T-helper 2 cell treated with Interferon-gamma antibody and Interleukin-4, amounts not matched to agents 100 ng/mL and 5 ng/mL, for 36 hours (primary cell): Measurements from ENCODE around the gene LY86. TPM values are rescaled to one million over a fixed set of nuclear protein-coding genes. Genes with fewer than 3 reads are reported as not detected.
"Not testable (repeated sequence)": the region's sequence is repeated elsewhere in the genome, so short reads cannot be mapped to it uniquely, and the experiment has no call there.

ENCODE experiments used
- intact Hi-C: fragments of 100-400 bp; cut with micrococcal nuclease; formaldehyde crosslinking; loops from one replicate; pipeline ENCODE4 v1.15.1; 2023
- total RNA-seq: library from RNA; stranded (reverse); gene quantifications from 2 replicates; pipeline ENCODE4 v1.2.3, GENCODE V29; 2022

Gene LY86
- total RNA-seq, 1 donor from 2014 or later = 4.6 TPM

- intact Hi-C loops = no loop called here
Measured at GRCh38 chr6:6595952-6596351, 7.4 kb downstream of the LY86 start.

DNA sequence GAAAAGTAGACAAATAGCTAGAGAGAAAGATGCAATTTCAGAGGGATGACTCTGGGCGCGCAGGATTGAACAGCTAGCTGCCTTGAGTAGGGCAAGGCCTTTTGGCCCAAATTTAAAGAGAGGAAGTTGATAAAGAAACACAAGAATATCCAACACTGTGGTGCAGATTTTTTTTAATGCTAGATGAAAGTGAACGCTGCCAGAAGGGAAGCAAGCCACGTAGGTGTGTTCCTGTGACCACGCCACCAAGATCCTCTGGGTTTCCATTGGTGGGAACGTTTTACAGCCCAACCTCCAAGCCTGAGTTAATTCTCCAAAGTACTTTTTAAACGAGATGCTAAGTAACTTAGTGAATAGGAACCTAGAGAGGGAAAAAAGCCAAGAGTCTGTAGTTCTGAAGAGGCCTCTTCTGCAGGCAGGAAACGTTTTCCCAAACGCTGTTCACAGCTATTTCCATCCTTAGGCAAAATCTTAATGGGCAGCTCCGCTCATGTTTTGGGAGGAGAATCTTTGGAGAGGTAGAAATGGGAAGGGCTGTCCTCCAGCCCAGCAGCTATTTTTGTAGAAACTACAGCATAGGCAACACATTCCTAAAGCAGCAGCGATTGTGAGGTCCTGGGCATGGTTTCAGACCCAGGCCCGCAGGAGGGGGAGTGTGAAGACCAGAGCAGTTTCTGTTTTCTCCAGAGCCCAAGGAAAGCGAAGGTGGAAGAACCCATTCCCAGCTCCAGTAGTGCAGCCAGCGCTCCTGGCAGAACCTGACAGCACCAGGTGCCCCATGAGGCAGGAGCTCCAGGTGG, 8.2 kb downstream of the LY86 start:
- intact Hi-C loops = no loop called here

DNA sequence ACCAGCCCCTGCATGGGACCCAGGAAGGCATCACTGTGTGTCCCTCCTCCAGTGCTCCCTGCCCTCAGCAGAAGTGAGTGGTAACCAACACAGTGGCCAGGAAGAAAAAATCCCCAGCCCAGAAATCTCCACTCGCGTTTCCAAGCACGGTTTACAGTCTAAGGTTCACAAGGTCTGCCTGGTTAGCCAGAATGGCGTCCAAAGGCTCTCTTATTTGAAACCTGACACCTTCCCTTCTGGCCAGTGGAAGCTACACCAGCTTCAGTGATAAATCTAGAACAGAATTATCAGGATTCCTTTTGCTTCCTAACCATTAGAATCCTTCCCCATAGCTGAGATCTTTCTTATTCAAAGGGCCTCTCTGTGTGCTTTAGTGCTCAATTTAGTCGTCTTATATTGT, 9.2 kb downstream of the LY86 start:
- intact Hi-C loops = no loop called here

DNA sequence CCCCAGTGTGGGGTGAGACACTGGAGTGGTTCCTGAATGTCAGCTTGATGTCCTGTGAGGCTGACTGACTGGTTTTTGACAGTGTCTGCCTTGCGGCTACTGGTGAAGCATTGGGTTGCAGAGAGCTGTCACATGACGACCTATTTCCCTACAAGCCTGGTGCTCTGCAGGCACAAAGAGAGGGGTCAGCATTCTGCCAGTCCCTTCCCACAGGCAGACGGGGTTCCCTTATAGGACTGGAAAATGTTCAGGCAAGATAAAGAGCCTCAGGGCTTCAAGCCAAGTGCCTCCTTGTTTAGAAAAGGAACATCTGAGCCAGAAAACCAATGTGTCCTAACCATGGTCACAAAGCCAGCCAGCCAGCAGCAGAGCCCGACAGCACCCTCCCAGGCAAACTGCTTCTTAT, 11.0 kb downstream of the LY86 start:
- intact Hi-C loops = no loop called here

DNA sequence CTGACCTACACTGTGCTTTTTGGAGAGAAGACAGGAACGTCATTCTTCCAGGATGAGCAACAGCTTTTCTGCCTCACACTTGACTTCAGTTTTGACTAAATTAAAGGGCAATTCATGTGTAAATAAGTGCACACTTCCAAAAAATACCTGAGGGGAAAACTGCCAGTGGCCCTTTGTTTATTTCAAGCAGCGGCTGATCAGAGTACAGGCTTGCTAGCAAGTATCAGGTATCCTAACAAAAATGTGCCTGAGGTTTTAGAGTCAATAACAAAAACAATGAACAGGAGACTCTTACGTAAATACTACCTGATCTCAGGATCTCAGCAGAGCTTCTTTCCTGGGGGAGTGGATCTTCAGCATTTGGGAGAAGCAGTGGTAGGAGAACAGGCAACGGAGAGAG, 12.4 kb downstream of the LY86 start:
- intact Hi-C loops = no loop called here

DNA sequence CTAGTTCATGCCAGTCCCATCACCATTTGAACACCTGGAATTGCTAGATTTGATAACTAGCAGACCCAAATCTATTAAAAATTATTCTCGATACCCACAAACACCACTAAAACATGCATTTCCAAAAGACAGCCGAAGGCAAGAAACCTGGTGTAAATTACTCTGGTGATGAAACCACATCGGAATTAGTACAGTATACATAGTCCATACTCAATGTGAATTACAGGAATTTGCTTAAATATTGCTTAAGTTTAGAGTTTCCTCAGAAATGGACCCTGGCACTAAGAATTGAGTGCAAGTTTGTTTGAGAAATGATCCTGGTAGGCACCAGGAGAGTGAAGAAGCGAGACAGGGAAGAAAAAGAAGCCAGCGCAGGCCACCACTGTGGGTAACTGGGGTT, 13.7 kb downstream of the LY86 start:
- intact Hi-C loops = no loop called here

DNA sequence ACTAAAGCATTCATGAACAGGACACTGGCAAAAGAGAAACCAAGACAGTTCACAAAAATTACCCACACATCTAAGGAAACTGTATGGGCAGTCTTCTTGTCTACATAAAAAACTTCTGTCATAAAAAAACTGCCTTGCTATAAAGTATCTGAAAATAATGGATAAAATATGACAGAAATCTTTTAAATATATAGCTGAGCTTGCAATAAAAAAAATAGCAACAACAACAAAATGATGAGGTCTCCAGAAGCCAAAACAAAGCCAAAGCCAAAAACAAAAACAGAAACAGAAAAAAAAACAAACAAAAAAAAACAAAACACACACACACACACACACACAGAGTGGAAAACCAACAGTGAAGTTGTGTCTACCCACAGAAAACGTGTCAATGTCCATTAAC, 14.8 kb downstream of the LY86 start:
- intact Hi-C loops = no loop called here

DNA sequence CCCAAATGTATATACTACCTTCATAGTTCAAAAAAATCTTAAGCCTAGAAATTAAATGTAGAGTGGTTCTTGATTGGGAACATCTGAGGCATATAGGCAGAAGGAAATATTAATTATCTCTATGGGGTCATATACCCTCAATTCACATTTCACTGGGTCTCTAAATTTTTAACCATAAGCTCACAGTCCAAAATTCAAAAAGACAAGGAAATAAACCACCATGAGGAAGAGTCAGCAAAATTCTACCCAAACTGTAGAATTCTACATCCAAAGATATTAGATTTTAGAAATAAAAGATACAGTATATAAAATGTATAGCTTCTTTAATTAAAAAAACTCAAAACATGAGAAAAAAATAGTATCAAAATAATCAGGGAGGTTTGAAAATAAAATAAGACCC, 15.5 kb downstream of the LY86 start:
- intact Hi-C loops = no loop called here

DNA sequence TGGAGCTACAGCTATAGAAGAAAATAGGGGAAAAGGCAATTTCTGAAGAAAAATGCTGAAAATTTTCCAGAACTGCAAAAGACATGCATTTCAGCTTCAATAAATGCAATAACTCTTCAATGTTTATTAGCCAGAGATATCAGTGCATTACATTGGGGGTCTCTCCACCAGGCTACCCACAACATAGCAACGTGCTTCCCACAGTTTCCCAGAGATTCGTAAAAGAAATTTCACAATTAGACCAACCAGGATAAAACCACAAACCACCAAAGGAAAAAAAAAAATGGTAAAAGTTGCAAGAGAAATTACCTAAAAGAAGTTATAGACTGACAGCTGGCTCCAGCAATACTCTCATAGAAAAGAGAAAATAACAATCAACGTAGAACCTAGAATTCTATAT, 16.0 kb downstream of the LY86 start:
- intact Hi-C loops = no loop called here

DNA sequence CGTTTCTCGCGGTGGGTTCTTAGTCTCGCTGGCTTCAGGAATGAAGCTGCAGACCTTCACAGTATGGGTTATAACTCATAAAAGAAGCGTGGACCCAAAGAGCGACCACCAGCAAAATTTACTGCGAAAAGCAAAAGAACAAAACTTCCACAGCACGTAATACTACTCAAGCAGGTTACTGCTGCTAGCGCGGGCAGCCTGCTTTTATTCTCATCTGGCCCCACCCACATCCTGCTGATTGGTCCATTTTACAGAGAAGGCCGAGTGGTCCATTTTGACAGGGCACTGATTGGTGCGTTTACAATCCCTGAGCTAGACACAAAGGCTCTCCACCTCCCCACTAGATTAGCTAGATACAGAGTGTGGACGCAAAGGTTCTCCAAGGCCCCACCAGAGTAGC, 17.4 kb downstream of the LY86 start:
- intact Hi-C loops = no loop called here

DNA sequence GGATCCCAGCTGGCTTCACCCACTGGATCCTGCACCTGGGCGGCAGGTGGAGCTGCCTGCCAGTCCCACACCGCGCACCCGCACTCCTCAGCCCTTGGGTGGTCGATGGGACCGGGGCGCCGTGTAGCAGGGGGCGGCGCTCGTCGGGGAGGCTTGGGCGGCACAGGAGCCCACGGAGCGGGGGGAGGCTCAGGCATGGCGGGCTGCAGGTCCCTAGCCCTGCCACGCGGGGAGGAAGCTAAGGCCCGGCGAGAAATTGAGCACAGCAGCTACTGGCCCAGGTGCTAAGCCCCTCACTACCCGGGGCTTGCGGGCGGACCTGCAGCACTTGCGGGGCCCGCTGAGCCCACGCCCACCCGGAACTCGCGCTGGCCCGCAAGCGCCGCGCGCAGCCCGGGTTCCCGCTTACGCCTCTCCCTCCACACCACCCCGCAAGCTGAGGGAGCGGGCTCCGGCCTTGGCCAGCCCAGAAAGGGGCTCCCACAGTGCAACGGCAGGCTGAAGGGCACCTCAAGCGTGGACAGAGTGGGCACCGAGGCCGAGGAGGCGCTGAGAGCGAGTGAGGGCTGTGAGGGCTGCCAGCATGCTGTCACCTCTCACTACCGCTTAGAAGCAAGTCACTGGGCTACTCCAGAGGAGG, 18.0 kb downstream of the LY86 start:
- intact Hi-C loops = not testable (repeated sequence)

- intact Hi-C loops = no loop called here
Measured at GRCh38 chr6:6609450-6609849, 20.9 kb downstream of the LY86 start.

- intact Hi-C loops = loop anchor here (5.0 kb wide), 1 partner anchor 53 kb away; no protein-coding TSS in a partner anchor
Measured at GRCh38 chr6:6610031-6610591, 21.6 kb downstream of the LY86 start.

DNA sequence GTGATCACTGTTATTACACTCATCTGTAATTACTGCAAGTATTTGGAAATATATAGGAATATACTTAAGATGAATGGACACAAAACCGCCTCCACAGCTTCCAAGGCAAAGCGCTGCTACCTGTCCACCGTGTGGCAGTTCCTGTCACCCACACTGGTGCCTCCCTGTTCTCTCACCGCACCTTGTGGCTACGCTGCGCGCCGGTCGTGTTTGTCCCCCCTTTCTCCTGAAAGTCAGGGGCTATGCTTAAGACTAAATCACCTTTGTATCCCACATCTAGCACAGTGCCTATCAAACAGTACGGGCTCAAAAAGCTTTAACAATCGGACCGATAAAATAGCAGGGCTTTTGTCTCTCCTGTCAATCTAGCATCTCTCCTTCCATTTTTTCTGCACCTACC, 23.0 kb downstream of the LY86 start:
- intact Hi-C loops = loop anchor here (5.0 kb wide), 1 partner anchor 54 kb away; no protein-coding TSS in a partner anchor

DNA sequence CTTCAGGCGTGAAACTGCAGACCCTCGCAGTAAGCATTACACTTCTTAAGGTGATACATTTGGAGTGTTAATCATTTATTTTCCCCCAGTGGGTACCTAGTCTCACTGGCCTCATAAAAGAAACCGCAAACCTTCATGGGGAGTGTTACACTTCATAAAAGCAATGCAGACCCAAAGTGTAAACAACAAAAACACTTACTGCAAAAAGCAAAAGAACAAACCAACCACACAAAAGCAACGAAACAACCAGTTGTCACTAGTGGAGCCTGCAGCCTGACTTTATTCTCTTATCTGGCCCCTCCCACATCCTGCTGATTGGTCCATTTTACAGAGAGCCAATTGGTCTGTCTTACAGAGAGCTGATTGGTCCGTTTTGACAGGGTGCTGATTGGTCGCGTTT, 23.8 kb downstream of the LY86 start:
- intact Hi-C loops = loop anchor here (5.0 kb wide), 1 partner anchor 55 kb away; no protein-coding TSS in a partner anchor

DNA sequence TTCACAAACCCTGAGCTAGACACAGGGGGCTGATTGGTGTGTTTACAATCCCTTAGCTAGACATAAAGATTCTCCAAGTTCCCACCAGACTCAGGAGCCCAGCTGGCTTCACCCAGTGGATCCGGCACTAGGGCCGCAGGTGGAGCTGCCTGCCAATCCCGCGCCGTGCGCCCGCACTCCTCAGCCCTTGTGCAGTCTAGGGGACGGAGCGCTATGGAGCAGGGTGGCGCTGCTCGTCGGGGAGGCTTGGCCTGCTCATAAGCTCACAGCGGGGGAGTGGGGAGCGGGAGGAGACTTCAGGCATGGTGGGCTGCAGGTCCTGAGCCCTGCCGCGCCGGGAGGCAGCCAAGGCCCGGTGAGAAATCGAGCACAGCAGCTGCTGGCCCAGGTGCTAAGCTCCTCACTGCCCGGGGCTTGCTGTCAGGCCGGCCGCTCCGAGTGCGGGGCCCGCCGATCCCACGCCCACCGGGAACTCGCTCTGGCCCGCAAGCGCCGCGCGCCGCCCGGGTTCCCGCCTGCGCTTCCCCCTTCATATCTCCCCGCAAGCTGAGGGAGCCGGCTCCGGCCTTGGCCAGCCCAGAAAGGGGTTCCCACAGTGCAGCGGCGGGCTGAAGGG, 24.7 kb downstream of the LY86 start:
- intact Hi-C loops = loop anchor here (5.0 kb wide), 1 partner anchor 56 kb away; no protein-coding TSS in a partner anchor

DNA sequence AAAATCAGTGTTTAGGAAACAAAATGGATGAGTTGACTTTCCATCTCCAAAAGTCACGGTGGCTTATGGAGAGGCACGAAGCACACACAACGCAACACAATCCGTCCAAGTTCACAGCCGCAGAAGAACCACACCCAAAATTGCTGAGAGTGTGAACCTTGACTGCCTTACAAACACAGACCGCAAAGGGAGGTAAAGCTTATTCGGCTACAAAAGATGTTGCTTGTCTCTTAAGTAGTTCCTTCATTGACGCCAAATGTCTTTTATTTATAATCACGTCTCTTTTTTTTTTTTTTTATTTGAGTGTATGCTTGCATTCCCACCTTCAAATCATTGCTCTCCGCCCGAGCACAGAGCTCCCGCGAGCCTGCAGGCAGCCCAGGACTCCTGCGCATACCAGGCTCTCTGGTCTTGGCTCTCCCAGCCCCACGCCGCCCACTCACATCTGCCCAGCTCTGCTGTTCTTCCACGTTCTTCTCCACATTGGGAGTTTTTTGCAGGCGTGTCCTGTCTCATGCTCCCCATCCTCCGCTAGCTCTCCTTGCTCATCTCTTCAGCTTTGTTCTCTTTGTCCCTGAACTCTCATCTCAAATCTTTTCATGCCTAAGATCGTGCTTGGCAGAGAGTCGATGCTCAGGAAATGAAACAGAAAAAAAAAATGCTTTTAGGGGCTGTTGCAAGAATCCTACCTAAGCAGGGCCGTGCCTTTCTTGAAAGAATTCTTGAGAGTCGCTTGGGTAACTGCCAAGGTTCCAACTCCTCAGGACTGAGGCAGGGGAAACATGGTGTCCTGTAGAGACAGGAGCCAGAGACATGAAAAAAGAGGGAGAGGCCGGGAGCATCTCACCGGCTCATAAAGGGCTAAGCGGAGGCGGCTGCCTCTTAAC, 25.8 kb downstream of the LY86 start:
- intact Hi-C loops = loop anchor here (1.0 to 5.0 kb wide), 5 partner anchors 14 to 57 kb away; partner anchors contain the start of gene LY86

DNA sequence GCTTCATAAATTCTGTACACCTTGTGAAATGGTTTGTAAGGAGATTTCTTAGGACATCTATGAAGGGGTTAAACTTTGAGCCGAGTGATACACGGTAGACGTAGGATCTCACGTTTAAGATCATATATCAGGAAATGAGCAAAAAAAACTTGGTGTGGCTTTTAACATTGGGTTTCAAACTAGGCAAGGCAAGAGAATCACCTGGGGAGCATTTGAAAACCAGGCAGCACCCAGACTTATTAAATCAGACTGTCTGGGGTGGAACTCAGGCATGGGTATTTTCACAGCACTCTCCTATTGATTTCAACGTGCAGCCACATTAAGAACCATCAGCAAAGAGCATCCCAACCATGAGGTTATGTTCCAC, 26.4 kb downstream of the LY86 start:
- intact Hi-C loops = loop anchor here (1.0 to 5.0 kb wide), 5 partner anchors 14 to 58 kb away; partner anchors contain the start of gene LY86

GRCh38 chr6:6616656-6617055, 28.1 kb downstream of the LY86 start:
- intact Hi-C loops = no loop called here

DNA sequence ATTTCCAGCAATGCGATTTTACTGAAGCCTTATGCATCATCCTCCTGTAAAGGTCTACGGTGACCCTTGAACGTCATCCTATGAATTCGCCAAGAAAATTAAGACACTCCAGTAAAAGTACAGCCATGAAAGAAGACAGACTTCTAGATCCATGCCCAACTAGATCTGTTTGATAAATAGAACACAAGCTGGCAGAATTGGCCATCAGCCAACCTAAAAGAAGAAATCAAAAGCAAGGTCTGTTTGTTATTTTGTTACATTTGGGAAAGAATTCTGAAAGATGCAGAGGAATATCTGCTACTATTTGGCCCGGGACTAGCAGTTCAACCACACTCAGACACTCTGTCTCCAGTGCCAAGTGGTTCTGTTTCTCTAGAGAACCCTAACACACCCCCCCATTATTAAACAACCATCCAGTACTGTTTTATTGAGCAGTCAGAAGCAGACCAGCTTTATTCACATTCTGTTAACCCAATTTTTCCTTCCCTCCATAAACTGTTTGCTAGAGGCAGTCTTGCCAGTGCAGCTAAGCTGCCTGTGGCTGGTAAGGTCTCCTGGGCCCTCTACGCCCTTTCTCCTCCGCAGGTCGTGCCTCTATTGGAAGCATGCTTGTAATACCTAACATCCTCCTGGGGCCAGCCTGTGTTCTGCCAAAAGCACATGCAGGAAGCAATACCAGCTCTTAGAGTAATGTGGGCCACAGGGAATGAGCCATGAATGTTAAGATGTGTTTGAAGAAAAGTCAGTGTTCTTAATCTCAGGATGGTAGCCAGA, 30.7 kb downstream of the LY86 start:
- intact Hi-C loops = no loop called here
